DMS 273 (cell line): Measurements from ENCODE around the gene PPIP5K2.
"Not testable (repeated sequence)": the region's sequence is repeated elsewhere in the genome, so short reads cannot be mapped to it uniquely, and the experiment has no call there.

Experiments used
- DNase-seq: peaks from one replicate; lab custom pipeline; 2025; ENCODE audit not compliant: unreplicated experiment; lab: John Stamatoyannopoulos, UW

The PPIP5K2 gene

DNA sequence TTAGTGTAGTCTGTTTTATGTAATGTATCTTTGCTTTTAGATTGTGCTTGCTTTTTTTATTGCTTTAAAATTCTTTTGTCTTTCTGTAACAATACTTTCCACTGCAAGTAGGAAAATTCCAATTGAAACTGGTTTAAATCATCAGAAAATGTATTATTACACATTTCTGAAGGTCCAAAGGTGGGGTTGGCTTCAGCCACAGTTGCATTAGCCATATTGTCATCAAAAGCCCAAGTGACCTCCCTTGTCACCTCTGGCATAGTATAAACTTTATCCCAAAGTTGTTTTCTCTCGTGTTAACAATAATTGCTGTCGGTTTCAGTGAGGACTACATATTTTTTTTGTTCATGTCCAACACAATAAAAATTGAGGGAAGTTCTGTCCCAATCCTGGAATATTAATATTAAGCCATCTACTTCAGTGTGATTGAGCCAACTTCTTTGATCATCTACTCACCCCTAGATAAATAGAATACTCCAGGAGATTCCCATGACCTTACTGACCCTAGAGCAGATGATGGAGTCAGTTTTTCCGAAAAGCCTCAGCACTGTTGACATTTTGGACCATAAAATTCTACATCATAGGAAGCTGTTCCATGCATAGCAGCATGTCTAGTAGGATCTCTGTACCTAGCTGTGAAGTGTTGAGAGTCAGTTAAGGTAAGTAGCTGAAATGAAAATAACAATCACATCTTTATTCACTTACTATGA is 86.0 kb downstream of the PPIP5K2 start:
- DNase-seq: no peak

DNA sequence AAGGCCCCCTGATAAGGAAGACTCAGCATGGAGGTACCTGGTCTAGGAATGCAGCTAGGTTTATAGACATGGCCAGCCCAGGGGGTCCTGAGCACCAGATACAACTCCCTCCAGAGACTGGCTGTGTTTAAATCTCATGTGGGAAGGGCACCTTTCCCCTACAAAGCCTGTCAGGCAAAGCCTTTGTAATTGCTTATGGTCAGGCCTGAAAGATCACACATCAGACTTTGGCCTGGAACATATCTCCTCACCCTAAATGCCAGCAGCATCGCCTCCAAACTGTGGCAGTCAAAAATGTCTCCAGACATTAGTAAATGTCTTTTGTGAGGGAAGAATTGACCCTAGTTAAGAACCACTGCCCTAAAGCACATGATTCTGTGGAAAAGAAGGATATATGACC is 86.9 kb downstream of the PPIP5K2 start:
- no peak for DNase-seq

DNA sequence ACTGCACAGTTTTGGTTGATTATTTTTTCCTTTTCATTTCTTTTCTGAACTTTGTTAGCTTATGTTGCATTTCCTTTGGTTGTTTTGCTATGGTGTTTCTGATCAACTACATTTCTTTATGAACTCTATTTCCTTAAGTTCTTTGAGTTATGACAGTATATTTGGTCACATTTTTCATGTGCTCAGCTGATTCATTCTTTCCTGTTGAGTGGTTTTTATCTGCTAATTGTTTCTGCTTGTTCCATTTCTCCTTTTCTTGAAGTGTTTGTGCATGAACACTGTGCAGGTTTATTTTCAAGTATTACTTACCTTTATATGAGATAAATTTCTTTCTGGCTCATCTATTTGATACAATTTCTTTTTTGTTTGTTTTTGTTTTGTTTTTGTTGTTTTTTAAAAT is 87.6 kb downstream of the PPIP5K2 start:
- no peak for DNase-seq

DNA sequence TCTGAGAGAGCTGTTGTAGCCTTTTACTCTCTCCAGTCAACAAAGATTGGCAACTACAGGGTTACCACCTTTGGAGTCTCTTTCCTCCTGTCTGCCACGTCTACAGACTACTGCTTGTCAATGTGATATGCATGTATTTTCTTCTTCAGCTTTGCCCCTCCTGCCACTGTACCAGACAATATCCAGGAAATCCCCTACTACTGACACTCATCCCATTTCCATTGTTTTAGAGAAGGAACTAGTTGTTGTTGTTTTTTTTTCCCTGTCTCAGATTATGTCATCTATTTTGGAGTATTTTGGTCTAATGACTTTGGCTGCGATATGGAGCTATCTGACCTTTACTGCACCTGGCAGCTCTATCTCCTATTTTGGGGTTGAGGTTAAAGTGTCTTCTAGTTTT is 88.4 kb downstream of the PPIP5K2 start:
- no peak for DNase-seq

DNA sequence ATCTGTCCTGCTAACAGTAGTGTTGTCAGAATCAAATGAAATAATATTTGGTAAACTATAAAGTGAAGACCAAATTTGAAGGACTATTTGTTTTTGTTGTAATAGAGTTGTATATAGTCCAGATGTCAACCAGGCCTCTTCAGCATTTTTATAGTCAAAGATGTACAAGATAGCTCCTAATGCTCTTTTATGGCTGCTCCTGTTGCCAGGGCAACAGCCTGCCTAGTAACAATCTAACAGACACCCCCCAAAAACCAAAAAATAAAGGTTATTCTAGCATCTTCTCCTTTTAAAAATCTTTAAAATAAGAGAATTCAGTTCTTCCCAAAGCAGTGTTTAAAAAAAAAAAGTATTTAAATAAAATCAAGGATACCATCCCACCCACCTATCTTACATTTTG is 89.0 kb downstream of the PPIP5K2 start:
- no peak for DNase-seq

DNA sequence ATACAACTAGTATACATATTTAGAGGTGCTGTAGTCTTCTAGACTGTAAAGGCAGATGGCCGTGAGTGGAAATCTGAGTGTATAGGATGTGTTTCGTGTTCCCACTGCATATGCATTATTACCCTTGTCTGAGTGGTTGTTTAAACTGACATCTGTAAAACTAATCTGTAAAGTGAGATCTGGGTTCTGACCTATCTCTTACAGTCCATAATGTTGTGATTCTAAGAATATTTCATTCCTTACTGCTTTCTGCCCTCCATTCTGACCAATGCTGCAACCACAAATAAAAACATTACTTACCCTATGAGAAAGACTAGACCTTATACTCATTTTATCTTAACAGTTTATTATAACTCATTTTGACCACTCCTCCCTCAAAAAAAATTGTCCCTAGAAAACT is 90.9 kb downstream of the PPIP5K2 start:
- no peak for DNase-seq

DNA sequence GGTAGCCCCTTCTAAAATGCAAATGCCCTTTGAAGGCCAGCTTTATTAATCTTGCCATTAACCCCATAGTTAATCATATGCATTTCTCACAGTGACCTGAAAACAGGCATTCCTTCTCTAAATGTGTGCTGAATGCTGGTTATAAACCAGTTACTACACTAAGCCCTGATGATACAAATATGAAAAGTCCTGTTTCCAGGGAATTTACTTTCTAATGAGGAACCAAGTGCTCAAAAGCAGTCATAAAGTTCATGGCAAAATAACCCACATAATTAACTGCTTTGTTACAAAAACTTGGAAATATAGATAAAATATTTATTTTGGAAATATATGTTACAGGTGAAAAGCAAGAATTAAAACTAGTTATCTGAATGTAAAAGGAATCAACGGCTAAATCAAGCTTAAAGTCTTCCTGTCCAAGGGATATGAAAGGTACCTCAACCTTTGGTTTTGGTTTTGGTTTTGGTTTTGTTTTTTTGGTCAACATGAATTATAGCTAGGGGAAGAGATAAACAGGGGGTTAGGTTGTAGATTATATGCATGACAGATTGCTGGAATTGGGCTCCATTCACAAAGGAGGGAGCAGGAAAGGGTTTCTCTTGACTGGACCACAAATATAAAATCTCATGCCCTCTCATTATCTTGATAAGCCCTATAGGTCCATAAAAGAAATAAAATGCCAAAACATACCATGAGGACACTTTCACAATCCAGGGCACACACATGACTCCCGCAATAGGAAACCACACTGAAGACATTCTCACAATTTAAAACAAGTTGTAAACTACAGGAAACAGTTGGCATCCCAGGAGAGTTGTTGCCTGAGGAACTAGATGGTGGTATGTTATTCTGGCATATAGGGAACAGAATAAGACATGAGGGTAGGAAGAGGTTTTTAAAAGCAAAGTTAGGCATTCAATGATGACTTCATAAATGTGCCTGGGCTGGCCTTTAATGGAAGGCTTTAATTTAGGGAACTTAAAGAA is 91.8 kb downstream of the PPIP5K2 start:
- peak; percentile 29 for DNase-seq

DNA sequence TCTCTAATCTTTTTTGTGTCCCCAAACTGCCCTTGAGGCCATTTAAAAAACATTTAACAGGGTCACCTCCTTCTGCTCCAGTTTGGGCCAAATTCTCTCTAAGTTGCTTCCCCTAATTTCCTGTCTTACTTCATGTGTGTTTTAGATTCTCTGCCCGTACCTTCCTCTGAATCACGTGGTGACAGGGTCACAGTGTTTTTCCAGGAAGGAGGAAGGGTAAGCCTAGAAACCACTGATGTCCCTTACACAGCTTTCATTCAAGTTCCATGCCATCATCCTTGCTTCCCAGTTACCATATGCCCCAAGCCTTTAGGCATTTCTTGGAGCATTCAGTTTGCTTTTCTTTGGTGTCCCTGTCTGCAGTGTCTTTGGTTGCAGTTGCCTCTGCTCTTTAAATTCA is 96.0 kb downstream of the PPIP5K2 start:
- DNase-seq: no peak

DNA sequence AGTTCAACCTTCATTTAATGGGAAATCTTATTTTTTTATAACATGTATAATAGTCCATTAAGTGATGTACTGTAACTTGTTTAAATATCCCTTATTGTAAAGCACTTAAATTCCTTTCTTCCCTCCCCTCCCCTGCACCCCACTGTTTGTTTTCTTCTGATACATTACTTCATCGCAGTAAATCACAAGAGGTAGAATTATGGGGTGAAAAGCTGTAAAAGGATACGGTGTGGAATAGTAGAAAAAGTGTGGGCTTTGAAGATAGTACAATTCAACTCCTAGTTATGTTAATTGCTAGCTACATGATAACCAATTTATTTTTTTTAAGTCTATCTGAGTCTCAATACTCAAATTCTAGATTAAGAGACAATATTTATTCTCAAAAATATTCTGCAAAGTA is 96.6 kb downstream of the PPIP5K2 start:
- DNase-seq: no peak

DNA sequence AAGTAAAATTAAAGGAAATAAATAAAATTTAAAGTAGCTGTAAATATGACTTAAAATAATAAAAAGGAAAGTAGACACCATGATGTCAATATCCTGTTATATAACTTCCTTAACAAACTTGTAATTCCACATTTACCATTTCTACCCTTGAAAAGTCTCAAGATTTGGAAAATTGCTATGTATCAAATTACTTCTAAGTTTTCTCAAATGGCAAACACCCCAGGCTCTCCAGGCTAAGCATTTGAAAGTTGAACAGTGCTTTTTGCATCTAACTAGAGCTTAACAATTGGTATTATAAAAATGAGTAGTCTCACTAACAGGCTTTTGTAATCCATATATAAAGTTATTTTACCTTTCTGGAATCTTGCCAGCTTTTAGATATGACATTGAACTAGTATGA is 97.0 kb downstream of the PPIP5K2 start:
- DNase-seq: no peak

DNA sequence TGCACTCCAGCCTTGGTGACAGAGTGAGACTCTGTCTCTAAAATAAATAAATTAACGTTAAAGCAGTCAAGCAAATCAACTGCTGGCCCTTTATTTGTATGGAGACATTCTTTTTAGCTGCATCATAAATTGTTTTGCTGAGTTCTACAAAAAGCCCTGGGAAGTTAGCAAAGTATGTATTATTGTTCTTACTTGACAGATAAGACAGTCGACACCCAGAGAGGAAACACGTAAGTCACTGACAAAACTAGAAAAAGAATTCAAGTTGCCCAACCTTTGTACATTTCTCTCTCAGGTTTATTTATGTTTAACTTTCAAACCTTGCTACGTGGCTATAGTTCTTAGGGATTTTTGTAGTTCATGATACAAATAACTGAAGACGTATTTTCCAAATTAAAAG is 98.1 kb downstream of the PPIP5K2 start:
- no peak for DNase-seq

DNA sequence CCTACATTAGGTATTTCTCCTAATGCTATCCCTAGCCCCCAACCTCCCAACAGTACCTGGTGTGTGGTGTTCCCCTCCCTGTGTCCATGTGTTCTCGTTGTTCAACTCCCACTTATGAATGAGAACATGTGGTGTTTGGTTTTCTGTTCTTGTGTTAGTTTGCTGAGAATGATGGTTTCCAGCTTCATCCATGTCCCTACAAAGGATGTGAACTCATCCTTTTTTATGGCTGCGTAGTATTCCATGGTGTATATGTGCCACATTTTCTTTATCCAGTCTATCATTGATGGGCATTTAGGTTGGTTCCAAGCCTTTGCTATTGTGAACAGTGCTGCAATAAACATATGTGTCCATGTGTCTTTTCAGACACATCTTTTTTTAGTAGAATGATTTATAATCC is 99.0 kb downstream of the PPIP5K2 start:
- DNase-seq: not testable (repeated sequence)

DNA sequence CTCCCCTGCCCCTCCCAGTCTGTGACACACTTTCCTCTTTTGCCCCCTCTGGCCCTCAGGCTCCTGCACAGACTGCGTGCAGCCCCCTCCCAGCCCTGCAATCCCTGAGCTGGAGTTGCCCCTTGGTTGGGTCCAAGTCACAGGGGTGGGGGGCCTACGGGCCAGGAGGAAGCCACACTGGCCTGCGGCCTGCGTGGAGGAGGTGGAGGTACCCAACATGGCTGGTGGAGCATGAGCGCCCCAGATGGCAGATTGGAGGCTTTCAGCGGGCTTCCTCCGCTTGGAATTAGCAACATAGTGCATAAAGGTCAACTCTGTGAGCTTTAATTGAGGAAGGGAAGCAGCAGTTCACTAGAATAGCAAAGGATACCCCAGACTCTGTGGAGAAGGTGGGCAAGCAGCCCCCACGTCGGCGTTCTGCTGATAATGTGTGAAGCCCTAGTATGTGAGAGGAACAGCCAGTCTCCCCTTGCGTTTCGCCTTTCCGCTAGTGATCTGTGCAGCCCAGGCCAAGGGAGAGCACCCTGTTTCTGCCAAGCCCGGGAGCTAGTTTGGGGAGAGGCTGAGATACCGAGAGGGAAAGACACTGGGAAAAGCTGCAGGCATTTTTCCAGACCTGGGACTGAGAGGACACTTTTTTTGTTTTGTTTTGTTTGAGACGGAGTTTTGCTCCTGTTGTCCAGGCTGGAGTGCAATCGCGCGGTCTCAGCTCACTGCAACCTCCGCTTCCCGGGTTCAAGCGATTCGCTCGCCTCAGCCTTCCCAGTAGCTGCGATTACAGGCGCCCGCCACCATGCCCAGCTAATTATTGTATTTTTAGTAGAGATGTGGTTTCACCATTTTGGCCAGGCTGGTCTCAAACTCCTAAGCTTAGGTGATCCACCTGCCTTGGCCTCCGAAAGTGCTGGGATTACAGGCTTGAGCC is 103.2 kb downstream of the PPIP5K2 start:
- DNase-seq: no peak

DNA sequence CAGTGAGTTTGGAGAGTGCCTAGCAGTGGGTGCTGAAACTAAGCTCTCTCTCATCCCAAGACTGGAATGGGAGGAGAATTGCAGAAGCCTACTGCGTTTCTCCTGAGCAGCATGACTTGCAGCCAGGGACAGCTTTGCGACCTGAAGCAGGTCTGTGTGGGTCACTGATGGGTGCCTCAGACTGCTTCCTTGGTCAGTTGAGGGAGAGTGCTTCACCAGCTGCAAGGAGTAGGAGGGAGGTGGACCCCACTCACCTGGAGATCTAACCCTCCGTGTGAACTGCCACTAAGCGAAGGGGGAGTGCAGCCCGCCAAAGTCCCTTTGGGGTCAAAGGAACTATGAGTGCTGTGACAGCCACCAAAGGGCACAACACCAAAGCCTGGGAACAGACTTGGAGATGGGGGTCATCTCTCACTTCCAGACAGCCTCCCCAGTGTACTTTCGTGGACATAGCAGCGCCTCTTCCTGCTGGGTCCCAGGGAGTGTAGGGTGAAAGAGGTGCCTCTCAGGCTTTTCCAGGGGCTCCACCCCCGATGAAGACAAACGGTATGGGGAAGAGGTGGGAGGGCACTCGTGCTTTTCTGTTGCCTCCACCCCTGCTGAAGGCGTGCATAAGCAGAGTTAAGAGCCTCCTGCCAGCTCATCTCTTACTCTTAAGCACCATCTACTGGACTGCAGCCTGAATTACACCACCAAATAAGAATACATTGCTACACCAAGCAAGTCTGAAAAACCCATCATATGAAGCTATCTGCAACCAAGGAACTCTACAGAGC is 104.2 kb downstream of the PPIP5K2 start:
- DNase-seq: peak; percentile 78

DNA sequence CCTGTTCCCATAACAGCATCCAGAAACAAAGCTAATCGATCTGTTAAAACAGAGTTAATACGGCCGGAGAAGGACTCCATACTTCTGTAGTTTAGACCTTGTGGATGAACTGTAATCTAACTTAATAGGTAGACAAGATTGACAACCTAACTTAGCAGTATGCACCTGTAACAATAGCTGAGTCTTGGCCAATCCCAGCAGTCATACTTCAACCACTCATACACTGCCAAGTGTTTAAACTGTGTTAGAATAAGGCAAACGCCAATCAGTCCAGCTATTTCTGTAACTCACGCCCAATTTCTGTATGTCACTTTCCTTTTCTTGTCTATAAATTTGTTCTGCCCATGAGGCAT is 104.8 kb downstream of the PPIP5K2 start:
- no peak for DNase-seq

DNA sequence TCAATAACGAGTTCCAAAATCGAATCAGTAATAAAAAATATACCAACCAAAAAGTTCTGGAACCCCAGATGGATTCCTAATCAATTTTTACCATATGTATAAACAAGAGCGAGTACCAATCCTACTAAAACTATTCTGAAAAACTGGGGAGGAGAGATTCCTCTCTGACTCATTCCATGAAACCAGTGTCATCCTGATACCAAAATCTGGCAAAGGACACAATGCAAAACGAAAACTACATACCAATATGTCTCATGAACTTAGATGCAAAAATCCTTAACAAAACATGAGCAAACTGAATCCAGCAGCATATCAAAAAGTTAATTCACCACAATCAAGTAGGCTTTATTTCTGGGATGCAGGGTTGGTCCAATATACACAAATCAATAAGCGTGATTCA is 108.0 kb downstream of the PPIP5K2 start:
- DNase-seq: no peak

DNA sequence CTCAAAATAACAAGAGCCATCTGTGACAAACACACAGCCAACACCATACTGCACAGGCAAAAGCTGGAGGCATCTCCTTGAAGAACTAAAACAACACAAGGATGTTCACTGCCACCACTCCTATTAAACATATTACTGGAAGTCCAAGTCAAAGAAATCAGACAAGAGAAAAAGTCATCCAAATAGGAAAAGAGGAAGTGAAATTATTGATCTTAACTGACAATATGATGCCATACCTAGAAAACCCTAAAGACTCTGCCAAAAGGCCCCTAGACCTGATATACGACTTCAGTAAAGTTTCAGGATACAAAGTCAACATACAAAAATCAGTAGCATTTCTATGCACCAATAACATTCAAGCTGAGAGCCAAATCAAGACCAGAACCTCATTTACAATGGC is 108.5 kb downstream of the PPIP5K2 start:
- no peak for DNase-seq

DNA sequence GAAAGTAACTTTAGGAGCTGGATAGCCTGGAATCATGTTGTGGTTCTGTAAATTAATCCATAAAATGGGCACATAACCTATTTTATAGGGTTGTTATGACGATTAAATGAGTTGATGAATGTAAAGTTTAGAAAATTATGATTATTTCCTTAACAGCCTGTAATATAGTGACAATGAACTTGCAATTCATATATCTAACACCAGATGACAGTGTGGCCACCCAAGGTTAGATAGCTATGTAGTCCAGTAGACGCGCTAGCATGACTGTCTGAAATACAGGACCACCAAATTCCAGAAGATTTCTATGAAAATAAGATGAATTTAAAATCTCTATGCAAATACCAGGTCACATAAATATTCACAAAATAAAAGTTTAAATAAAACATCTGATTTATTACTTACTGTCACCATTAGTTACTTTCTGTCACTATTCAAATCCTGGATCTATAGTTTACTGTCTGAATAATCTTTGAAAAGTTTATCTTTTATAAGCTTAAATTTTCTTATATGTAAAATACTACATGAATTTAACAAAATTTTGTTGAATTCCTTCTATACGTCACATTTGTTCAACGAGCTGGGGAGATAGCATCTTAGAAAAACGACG is 112.4 kb downstream of the PPIP5K2 start:
- peak; percentile 64 for DNase-seq

DNA sequence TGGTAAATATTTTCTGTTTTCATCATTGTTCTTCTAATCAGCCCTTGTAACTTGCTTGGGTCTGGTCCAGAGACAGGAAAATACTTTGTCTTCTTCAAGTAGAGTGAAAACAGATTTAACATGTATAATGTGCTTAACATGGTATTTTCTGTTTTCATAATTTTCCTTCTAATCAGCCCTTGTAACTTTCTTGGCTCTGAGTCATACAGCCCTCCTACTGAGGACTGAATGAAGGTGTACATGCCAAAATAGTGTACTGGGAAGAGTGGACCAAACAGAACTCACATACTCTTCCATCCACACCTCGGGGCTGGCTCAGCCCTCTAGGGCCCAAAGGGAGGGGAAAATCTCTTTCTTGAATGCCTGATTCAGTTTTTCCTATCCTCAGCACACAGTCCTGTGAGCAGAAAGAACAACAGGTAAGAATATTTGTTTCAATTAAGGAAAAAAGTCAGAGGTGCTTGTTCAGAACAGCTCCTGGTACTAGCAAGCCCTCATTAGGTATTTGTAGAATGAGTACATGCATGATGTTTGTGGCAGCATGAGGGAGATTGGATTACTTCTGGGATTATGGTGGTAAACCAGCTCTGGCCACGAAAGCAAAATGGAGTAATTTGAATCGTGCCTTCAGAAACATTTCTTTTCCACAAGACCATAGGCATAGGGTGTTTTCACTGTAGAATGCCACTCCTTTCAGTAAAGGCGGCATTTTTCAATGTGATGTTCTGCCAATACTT is 114.3 kb downstream of the PPIP5K2 start:
- no peak for DNase-seq
